ENCODE data around the gene PLXNA4. TPM values are rescaled to one million over a fixed set of nuclear protein-coding genes. Genes with fewer than 3 reads are reported as not detected.
A peak's percentile ranks its signal among the peaks of the same experiment; 100 is the strongest.

Gene PLXNA4
- total RNA-seq, 4 donors from 2014 or later: 0.49 to 7.1 (median 2.0) TPM

GRCh38 chr7:132160611-132161532, 415.4 kb downstream of the PLXNA4 start:
- TF ChIP-seq POLR2A (IDR thresholded peaks at IDR 0.05): no peak
- TF ChIP-seq, protein P1, sequence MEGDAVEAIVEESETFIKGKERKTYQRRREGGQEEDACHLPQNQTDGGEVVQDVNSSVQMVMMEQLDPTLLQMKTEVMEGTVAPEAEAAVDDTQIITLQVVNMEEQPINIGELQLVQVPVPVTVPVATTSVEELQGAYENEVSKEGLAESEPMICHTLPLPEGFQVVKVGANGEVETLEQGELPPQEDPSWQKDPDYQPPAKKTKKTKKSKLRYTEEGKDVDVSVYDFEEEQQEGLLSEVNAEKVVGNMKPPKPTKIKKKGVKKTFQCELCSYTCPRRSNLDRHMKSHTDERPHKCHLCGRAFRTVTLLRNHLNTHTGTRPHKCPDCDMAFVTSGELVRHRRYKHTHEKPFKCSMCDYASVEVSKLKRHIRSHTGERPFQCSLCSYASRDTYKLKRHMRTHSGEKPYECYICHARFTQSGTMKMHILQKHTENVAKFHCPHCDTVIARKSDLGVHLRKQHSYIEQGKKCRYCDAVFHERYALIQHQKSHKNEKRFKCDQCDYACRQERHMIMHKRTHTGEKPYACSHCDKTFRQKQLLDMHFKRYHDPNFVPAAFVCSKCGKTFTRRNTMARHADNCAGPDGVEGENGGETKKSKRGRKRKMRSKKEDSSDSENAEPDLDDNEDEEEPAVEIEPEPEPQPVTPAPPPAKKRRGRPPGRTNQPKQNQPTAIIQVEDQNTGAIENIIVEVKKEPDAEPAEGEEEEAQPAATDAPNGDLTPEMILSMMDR (IDR thresholded peaks at IDR 0.05): no peak
- WGBS, 2 donors: 74 to 75% methylated on average over 5 to 7 of the region's 10 CpGs
- no peak for DNase-seq
- no peaks in the 10 kb centered on the region for H3K9me3 ChIP-seq
- H3K27me3 ChIP-seq: peaks cover 0 to 95% (median 1%) of the 10 kb centered on the region in 4 donors
- peaks cover 0 to 4% (median 0%) of the 10 kb centered on the region in 3 donors for H3K4me1 ChIP-seq
- no peak overlapping the region for H3K4me3 ChIP-seq
- H3K27ac ChIP-seq: peak overlapping the region in 1 of 4 donors; percentile 38
- no peaks in the 10 kb centered on the region for H3K36me3 ChIP-seq
- intact Hi-C loops (cut with DNase I): no loop called here

DNA sequence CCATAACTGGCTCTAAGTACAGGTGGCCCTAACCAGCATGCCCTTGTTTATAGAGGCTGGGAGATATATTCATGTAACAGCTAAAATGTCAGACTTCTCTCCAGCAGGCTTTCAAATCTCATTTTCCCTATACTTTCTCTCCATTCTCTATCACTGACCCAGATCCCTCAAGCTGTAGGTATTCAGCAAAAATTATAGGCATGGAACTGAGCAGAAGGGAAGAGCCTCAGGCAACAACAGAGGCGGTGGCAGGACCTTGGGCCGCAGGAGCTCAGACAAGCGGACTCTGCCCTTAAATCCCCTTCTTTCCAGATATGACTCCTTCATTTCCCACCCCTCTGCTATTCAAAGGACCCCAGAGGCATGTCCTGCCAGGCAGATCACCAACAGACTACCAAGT, 417.4 kb downstream of the PLXNA4 start:
- WGBS, 2 donors: 96 to 100% methylated on average over 3 of the region's 3 CpGs
- Histone ChIP-seq H3K27ac (no peak overlapping the region), H3K4me3 (no peak overlapping the region), H3K4me1 (peaks cover 0 to 4% (median 0%) of the 10 kb centered on the region in 3 donors), H3K9me3 (no peaks in the 10 kb centered on the region), H3K36me3 (no peaks in the 10 kb centered on the region), H3K27me3 (peaks cover 0 to 97% (median 1%) of the 10 kb centered on the region in 4 donors)
- no peak for TF ChIP-seq POLR2A (IDR thresholded peaks at IDR 0.05)
- TF ChIP-seq, protein P1 (IDR thresholded peaks at IDR 0.05): no peak
- intact Hi-C loops (cut with DNase I): no loop called here
- DNase-seq: no peak

DNA sequence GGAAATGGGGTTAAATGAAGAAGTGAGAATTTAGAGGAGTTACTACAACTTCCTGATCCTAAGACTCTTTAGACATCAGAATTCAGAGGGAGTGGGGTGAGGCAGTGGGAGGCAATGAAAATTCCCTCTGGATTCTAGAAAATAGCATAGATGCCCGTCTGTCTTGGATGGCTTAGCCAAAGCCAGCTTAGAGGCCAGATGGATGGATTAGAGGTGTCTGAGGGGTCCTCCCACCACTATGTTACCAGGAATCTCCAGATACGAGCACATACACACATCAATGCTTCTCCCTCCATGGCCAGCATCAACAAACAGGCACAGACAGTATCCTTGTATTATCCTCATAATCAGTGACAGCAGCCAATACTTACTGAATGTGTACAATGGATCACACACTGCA, 418.1 kb downstream of the PLXNA4 start:
- no peaks in the 10 kb centered on the region for H3K36me3 ChIP-seq
- no peaks in the 10 kb centered on the region for H3K9me3 ChIP-seq
- no peak overlapping the region for H3K4me3 ChIP-seq
- peaks cover 0 to 97% (median 1%) of the 10 kb centered on the region in 4 donors for H3K27me3 ChIP-seq
- peaks cover 0 to 4% (median 0%) of the 10 kb centered on the region in 3 donors for H3K4me1 ChIP-seq
- no peak overlapping the region for H3K27ac ChIP-seq
- intact Hi-C loops (cut with DNase I): no loop called here
- WGBS, 2 donors: 54 to 76% methylated on average over 2 of the region's 2 CpGs
- DNase-seq: no peak
- TF ChIP-seq, protein P1 (IDR thresholded peaks at IDR 0.05): no peak
- TF ChIP-seq POLR2A (IDR thresholded peaks at IDR 0.05): no peak

GRCh38 chr7:132155715-132156114, 420.6 kb downstream of the PLXNA4 start:
- no peak overlapping the region for H3K27ac ChIP-seq
- H3K27me3 ChIP-seq: peaks cover 0 to 94% (median 0%) of the 10 kb centered on the region in 4 donors
- no peaks in the 10 kb centered on the region for H3K9me3 ChIP-seq

More at GRCh38 chr7:132155715-132156114, 420.6 kb downstream of the PLXNA4 start:
- H3K4me3 ChIP-seq: no peak overlapping the region
- no peak for DNase-seq
- intact Hi-C loops (cut with DNase I): no loop called here
- H3K36me3 ChIP-seq: no peaks in the 10 kb centered on the region
- H3K4me1 ChIP-seq: peaks cover 0 to under 1% (median 0%) of the 10 kb centered on the region in 3 donors
- no peak for TF ChIP-seq POLR2A (IDR thresholded peaks at IDR 0.05)
- TF ChIP-seq, protein P1 (IDR thresholded peaks at IDR 0.05): no peak
- WGBS, 2 donors: 84 to 90% methylated on average over 5 of the region's 5 CpGs
